GM12872 (cell line): ENCODE measurements around the gene GLB1L3.

Experiments
- CTCF ChIP-seq: IDR thresholded peaks from 3 replicates; pipeline ENCODE4 v1.5.1; 2011; ENCODE audit warnings: low read depth, mild to moderate bottlenecking, low read length, moderate library complexity; ENCODE audit not compliant: insufficient read depth

The GLB1L3 gene

DNA sequence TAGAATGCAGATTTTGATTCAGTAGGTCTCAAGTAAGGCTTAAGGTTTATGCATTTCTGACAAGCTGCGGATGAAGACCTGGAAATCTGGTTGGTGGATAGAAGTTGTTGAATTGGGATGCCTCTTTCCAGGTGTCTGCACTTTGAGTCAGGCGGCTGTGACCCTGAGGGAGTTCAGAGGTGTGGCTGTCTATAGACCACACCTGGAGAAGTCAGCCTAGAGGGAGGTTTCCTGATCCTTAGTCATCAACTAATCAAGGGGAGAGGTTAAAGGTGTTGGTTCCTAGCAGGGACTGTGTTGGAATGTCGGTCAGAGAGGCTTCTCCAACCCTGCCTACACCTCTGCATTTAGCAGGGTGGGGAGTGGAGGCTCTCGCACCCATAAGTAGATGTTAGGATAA lies 63.6 kb downstream of the GLB1L3 start:
- TF ChIP-seq CTCF: no peak

GRCh38 chr11:134340354-134340964 lies 64.3 kb downstream of the GLB1L3 start:
- TF ChIP-seq CTCF: no peak

- TF ChIP-seq CTCF: no peak
Observed at GRCh38 chr11:134341805-134342571, 65.8 kb downstream of the GLB1L3 start.

GRCh38 chr11:134342572-134343340 lies 66.6 kb downstream of the GLB1L3 start:
- TF ChIP-seq CTCF: no peak

DNA sequence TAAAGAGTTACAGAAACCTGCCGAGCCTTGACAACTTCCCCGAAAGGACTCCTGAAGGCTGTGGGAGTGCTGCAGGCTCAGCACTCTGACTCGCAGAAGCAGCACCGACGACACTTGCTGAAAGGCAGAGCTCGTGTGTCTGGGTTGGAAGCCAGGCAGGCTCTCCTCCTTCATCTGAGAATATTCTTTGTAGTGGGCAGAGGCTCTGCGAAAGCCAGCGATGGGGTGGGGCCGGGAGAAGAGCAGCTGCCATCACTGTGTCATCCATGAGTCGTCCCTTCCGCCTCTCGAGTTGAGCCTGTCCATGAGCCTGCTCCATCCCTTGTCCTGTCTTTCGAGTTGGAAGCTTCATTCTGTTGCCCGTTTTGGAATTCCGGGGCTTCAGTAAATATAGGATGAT lies 67.5 kb downstream of the GLB1L3 start:
- TF ChIP-seq CTCF: no peak

- no peak for TF ChIP-seq CTCF
Observed at GRCh38 chr11:134345237-134345550, 69.0 kb downstream of the GLB1L3 start.
